ENCODE measurements around the gene IL4I1.

Gene IL4I1

DNA sequence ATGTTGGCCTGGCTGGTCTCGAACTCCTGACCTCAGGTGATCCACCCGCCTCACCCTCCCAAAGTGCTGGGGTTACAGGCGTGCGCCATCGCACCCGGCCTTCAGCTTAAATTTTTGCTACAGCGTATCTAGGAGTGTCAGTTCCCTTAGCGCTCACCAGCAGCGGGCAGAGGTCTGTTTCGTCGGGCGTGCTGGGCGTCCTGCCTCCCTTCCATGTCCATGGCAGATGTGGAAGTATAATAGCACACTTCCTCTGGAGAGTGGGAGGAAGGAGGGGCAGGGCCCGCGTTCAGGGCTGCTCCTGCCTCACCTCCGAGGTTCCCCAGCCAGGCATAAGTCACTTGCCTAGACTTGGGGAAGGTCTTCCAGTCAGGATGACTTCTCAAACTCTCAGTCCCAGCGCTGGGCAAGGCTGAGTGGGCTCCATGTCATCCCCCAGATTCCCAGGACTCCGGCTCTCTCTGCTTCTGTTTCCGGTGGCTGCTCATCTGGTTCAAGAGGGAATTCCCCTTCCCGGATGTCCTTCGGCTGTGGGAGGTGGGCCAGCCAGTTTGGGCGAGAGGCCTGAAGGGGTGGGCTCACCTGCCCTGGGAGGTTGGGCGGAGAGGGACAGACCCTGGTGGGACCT lies 9.5 kb downstream of the IL4I1 start:
- Histone ChIP-seq H3F3A (ENCODE audit: insufficient read depth, low read length) (no peaks in the 10 kb centered on the region), H3K27me3 (replicated peaks; ENCODE audit: insufficient read depth, low read length) (peaks cover 5% of the 10 kb centered on the region; the same call in 1 of the 2 replicates), H3K9ac (ENCODE audit: low read length) (no peak overlapping the region), H4K20me1 (ENCODE audit: insufficient read depth, low read length) (no peaks in the 10 kb centered on the region), H2AFZ (ENCODE audit: low read length) (no peak overlapping the region), H3K4me3 (ENCODE audit: low read length) (no peak overlapping the region), H3K27ac (ENCODE audit: low read length) (no peak overlapping the region), H3K4me2 (ENCODE audit: low read depth, low read length) (no peak overlapping the region), H3K9me2 (replicated peaks; ENCODE audit: insufficient read depth, low read length) (no peaks in the 10 kb centered on the region), H3K79me2 (ENCODE audit: low read length) (no peaks in the 10 kb centered on the region), H3K9me3 (replicated peaks; ENCODE audit: insufficient read depth, low read length) (no peaks in the 10 kb centered on the region), H3K36me3 (replicated peaks; ENCODE audit: insufficient read depth, low read length) (no peaks in the 10 kb centered on the region; the same call in 1 of the 2 replicates), H3K4me1 (ENCODE audit: low read length) (no peaks in the 10 kb centered on the region)
- TF ChIP-seq EZH2phosphoT487 (IDR thresholded peaks at IDR 0.05; ENCODE audit: low read length), result no peak
- DNase-seq, result no peak

DNA sequence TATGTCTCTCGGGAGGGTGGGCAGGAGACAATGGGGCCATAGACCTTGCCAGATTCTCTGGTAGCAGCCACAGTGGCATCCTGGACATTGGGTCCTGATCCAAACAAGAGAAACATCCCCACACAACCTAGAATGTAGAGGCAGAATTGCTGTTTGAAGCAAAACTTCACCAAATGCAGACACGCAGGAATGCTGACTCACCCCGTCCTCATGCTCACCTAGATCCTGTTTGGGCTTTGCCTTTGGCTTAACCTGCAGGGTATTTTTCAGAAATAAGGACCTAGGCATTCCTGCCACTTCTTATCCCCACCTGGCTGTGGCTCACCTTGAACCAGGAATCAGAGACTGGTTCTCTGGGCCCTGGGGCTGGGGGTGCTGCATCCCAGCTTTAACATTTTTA lies 11.9 kb downstream of the IL4I1 start:
- H4K20me1 ChIP-seq (ENCODE audit: insufficient read depth, low read length), result no peaks in the 10 kb centered on the region
- no peak overlapping the region for H3K9ac ChIP-seq (ENCODE audit: low read length)
- H3K4me1 ChIP-seq (ENCODE audit: low read length), result no peaks in the 10 kb centered on the region
- H3K27me3 ChIP-seq (replicated peaks; ENCODE audit: insufficient read depth, low read length), result no peaks in the 10 kb centered on the region
- H3K4me2 ChIP-seq (ENCODE audit: low read depth, low read length), result no peak overlapping the region
- H3F3A ChIP-seq (ENCODE audit: insufficient read depth, low read length), result no peaks in the 10 kb centered on the region
- no peak overlapping the region for H3K4me3 ChIP-seq (ENCODE audit: low read length)
- no peaks in the 10 kb centered on the region for H3K9me3 ChIP-seq (replicated peaks; ENCODE audit: insufficient read depth, low read length)
- TF ChIP-seq, protein P1, sequence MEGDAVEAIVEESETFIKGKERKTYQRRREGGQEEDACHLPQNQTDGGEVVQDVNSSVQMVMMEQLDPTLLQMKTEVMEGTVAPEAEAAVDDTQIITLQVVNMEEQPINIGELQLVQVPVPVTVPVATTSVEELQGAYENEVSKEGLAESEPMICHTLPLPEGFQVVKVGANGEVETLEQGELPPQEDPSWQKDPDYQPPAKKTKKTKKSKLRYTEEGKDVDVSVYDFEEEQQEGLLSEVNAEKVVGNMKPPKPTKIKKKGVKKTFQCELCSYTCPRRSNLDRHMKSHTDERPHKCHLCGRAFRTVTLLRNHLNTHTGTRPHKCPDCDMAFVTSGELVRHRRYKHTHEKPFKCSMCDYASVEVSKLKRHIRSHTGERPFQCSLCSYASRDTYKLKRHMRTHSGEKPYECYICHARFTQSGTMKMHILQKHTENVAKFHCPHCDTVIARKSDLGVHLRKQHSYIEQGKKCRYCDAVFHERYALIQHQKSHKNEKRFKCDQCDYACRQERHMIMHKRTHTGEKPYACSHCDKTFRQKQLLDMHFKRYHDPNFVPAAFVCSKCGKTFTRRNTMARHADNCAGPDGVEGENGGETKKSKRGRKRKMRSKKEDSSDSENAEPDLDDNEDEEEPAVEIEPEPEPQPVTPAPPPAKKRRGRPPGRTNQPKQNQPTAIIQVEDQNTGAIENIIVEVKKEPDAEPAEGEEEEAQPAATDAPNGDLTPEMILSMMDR (IDR thresholded peaks at IDR 0.05; ENCODE audit: low read length), result no peak
- TF ChIP-seq EZH2phosphoT487 (IDR thresholded peaks at IDR 0.05; ENCODE audit: low read length) (no peak), EZH2 (optimal IDR thresholded peaks at IDR 0.05; ENCODE audit: low read depth, low read length) (no peak)
- no peak overlapping the region for H2AFZ ChIP-seq (ENCODE audit: low read length)
- H3K79me2 ChIP-seq (ENCODE audit: low read length), result no peaks in the 10 kb centered on the region
- DNase-seq, result no peak
- no peak overlapping the region for H3K27ac ChIP-seq (ENCODE audit: low read length)
- H3K36me3 ChIP-seq (replicated peaks; ENCODE audit: insufficient read depth, low read length), result no peaks in the 10 kb centered on the region; the same call in 1 of the 2 replicates
- no peaks in the 10 kb centered on the region for H3K9me2 ChIP-seq (replicated peaks; ENCODE audit: insufficient read depth, low read length)

DNA sequence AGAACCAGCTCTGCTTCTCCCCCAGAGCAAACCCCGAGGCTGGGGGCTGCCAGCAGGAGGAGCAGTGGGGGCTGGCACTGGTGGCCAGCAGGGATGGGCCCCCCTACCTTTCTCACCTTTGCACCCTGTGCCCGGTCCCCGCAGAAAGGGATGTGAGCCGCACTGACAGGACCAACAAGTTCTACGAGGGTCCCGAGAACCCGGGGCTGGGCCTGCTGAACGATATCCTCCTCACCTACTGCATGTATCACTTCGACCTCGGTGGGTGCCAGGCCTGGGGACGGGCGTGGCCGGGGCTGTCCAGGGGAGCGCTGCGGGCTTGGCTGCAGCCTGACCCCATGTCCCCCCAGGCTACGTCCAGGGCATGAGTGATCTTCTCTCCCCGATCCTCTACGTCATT lies 12.6 kb downstream of the IL4I1 start:
- TF ChIP-seq EZH2 (optimal IDR thresholded peaks at IDR 0.05; ENCODE audit: low read depth, low read length) (no peak), EZH2phosphoT487 (IDR thresholded peaks at IDR 0.05; ENCODE audit: low read length) (no peak)
- TF ChIP-seq, protein P1 (IDR thresholded peaks at IDR 0.05; ENCODE audit: low read length), result no peak
- Histone ChIP-seq H3K4me1 (ENCODE audit: low read length) (no peaks in the 10 kb centered on the region), H2AFZ (ENCODE audit: low read length) (no peak overlapping the region), H3K4me3 (ENCODE audit: low read length) (no peak overlapping the region), H3K36me3 (replicated peaks; ENCODE audit: insufficient read depth, low read length) (no peaks in the 10 kb centered on the region; the same call in 1 of the 2 replicates), H3F3A (ENCODE audit: insufficient read depth, low read length) (peaks cover 3% of the 10 kb centered on the region; the same call in 1 of the 2 replicates), H3K9me2 (replicated peaks; ENCODE audit: insufficient read depth, low read length) (no peaks in the 10 kb centered on the region), H4K20me1 (ENCODE audit: insufficient read depth, low read length) (no peaks in the 10 kb centered on the region), H3K27ac (ENCODE audit: low read length) (no peak overlapping the region), H3K4me2 (ENCODE audit: low read depth, low read length) (no peak overlapping the region), H3K27me3 (replicated peaks; ENCODE audit: insufficient read depth, low read length) (no peaks in the 10 kb centered on the region), H3K79me2 (ENCODE audit: low read length) (peaks cover 4% of the 10 kb centered on the region), H3K9ac (ENCODE audit: low read length) (no peak overlapping the region), H3K9me3 (replicated peaks; ENCODE audit: insufficient read depth, low read length) (no peaks in the 10 kb centered on the region)
- DNase-seq, result no peak

DNA sequence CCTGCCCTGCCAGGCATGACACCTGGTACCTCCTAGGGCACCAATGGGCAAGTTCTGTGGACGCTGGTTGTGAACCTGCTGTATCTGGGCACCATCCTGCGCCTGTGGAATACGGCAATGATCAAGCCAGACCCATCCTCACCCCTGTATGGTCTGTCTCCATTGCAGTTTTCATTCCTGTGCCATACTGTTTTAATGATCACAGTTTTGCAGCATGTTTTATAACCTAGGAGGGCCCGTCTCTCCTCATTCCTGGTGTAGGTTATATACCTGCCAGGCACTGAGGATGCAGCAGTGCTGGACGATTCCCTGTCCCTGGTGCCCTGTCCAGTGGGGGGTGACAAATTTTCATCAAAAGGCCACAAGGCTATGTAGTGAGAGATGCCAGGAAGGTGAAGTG lies 13.6 kb downstream of the IL4I1 start:
- H3K9me2 ChIP-seq (replicated peaks; ENCODE audit: insufficient read depth, low read length), result no peaks in the 10 kb centered on the region
- no peak for DNase-seq
- H3K4me2 ChIP-seq (ENCODE audit: low read depth, low read length), result no peak overlapping the region
- no peak overlapping the region for H3K27ac ChIP-seq (ENCODE audit: low read length)
- no peaks in the 10 kb centered on the region for H3K27me3 ChIP-seq (replicated peaks; ENCODE audit: insufficient read depth, low read length)
- no peak overlapping the region for H3K9ac ChIP-seq (ENCODE audit: low read length)
- no peaks in the 10 kb centered on the region for H3K4me1 ChIP-seq (ENCODE audit: low read length)
- H3K4me3 ChIP-seq (ENCODE audit: low read length), result no peak overlapping the region
- H2AFZ ChIP-seq (ENCODE audit: low read length), result no peak overlapping the region
- peaks cover 15% of the 10 kb centered on the region for H3K79me2 ChIP-seq (ENCODE audit: low read length)
- H4K20me1 ChIP-seq (ENCODE audit: insufficient read depth, low read length), result no peaks in the 10 kb centered on the region
- TF ChIP-seq, protein P1 (IDR thresholded peaks at IDR 0.05; ENCODE audit: low read length), result no peak
- TF ChIP-seq EZH2phosphoT487 (IDR thresholded peaks at IDR 0.05; ENCODE audit: low read length) (no peak), EZH2 (optimal IDR thresholded peaks at IDR 0.05; ENCODE audit: low read depth, low read length) (no peak)
- H3F3A ChIP-seq (ENCODE audit: insufficient read depth, low read length), result peaks cover 4% of the 10 kb centered on the region; the same call in 1 of the 2 replicates
- no peaks in the 10 kb centered on the region for H3K9me3 ChIP-seq (replicated peaks; ENCODE audit: insufficient read depth, low read length)
- no peaks in the 10 kb centered on the region; the same call in 1 of the 2 replicates for H3K36me3 ChIP-seq (replicated peaks; ENCODE audit: insufficient read depth, low read length)
